Mucosa of descending colon (tissue), 3 donors: ENCODE results near the gene MUSTN1. TPM values are rescaled to one million over a fixed set of nuclear protein-coding genes. Genes with fewer than 3 reads are reported as not detected.
A peak's percentile ranks its signal among the peaks of the same experiment; 100 is the strongest.

ENCODE experiments used
- ATAC-seq: fragments of 200-7000 bp; cut with Tn5 transposase; one replicate; pipeline ENCODE4 v1.9.1; 2020; ENCODE audit warnings: mild to moderate bottlenecking, moderate library complexity
- DNase-seq, 3 donors: peaks; one replicate each; pipeline ENCODE4 v3.0.0-alpha.2; 2020
- H3K36me3 ChIP-seq: fragments of 200-600 bp; one replicate; pipeline ENCODE4 v1.8.0; 2021; ENCODE audit warnings: low read depth, mild to moderate bottlenecking
- H3K4me1 ChIP-seq: fragments of 200-600 bp; one replicate; pipeline ENCODE4 v1.8.0; 2021; ENCODE audit warnings: low read depth, mild to moderate bottlenecking
- H3K4me3 ChIP-seq: fragments of 200-600 bp; one replicate; pipeline ENCODE4 v1.8.0; 2021; ENCODE audit warnings: mild to moderate bottlenecking
- H3K9me3 ChIP-seq: fragments of 200-600 bp; one replicate; pipeline ENCODE4 v1.8.0; 2021; ENCODE audit warnings: mild to moderate bottlenecking
- CTCF ChIP-seq: fragments of 200-600 bp; IDR thresholded peaks from one replicate; pipeline ENCODE4 v1.8.0; 2022; ENCODE audit warnings: antibody characterized with exemption, mild to moderate bottlenecking
- intact Hi-C, 2 donors: fragments of 100-400 bp; cut with DNase I in 1 of 2; cut with micrococcal nuclease in 1 of 2; formaldehyde crosslinking; loops; one replicate each; pipeline versions ENCODE4 v1.11.0 to v1.11.1; 2022; cut with DNase I, micrococcal nuclease
- total RNA-seq, 3 donors: library from RNA; stranded (reverse); fragmentation: NEBNext Ultra II Directional in 2 of 3; extraction: Animal tissue kit (Norgen Biotek cat#: 25700) in 2 of 3; gene quantifications; one replicate each; pipeline versions ENCODE4 v1.2.1 to v1.2.4, GENCODE V29; 2021 to 2023
- donor health status: DM: no; HTN: no; CAD: no; lungs with moderate emphysema.
- donor health status: DM: no; HTN: no; CAD: no.
- donor health status: DM: no; HTN: yes; CAD: no.

MUSTN1 gene
- total RNA-seq, 3 donors from 2014 or later: 1.9 to 5.3 (median 4.0) TPM

DNA sequence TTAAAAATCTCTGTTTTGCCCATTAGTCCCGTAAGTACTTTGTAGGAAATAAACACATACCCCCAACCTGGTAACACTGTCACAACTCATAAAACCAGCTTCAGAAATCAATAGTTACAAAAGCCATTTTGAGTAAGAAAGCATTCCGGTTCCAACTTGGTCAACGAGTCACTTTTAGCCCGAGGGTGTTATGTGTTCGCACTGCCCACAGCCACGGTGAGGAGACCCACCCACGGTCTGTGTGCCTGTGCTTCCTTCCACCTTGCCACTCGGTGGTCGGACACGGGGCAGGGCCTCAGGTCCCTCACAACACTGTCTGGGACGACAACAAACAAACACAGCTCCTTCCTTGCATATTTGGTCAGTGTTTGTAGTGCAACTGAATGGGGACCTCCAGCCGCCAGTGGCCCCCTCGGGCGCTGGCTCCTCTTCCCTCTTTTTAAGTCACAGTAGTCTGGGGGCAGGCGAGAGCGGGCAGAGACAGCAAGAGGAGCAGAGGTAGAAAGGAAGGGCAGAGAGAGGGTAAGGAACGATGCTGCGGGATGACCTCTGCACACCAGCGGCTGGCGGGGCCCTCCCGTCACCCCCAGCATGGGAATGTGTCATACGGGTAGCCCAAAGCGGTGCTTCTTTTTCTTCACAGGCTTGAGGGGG lies 5.2 kb upstream of the MUSTN1 start:
- no peak for TF ChIP-seq CTCF

GRCh38 chr3:52839268-52839575 lies 4.4 kb upstream of the MUSTN1 start:
- no peak for TF ChIP-seq CTCF
- Histone ChIP-seq H3K4me1 (no peaks in the 10 kb centered on the region), H3K36me3 (no peaks in the 10 kb centered on the region), H3K9me3 (no peaks in the 10 kb centered on the region), H3K4me3 (no peak overlapping the region)
- intact Hi-C loops: no loop called here
- no peak for ATAC-seq
- DNase-seq: peak in 1 of 3 donors; percentile 10

More for the DNA sequence above, 5.2 kb upstream of the MUSTN1 start:
- Histone ChIP-seq H3K4me1 (no peaks in the 10 kb centered on the region), H3K36me3 (no peaks in the 10 kb centered on the region), H3K9me3 (no peaks in the 10 kb centered on the region), H3K4me3 (no peak overlapping the region)
- DNase-seq (no peak), ATAC-seq (no peak)
- intact Hi-C loops: no loop called here

DNA sequence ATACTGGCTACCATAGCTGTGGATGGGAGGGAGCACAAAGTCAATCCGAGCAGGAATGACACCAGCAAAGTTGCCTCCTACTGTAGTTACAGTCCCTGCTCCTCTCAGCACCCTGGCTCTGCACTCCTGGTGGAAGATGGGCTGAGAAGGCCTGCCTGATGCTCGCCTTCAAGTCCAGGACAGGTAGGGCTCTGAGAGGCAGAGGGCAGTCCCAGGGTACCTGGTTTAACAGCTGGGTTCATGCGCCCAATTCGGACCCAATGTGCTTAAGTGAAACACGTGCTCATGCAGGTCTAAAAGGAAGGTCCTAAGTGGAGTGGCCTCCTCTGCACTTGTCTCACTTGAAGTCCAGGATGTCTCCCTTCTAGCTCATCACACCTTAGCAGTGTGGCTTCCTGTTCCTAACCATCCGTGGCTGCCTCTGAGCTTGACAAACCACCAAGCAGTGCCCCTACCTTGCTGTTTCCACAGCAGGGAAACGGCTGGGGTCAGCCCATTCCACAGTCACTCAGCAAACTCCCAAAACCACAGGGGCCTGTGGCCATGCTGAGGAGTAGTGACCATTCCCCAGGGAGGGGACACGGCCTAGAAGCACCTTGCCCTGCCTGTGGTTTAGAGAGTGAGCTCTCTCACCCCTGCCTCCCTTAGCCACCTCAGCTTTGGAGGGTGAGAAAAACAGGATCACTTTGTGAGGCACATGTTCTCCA lies 3.9 kb upstream of the MUSTN1 start:
- intact Hi-C loops: no loop called here
- H3K36me3 ChIP-seq: no peaks in the 10 kb centered on the region

GRCh38 chr3:52836986-52837385 lies 2.2 kb upstream of the MUSTN1 start:
- intact Hi-C loops: no loop called here
- DNase-seq (no peak), ATAC-seq (no peak)
- Histone ChIP-seq H3K4me1 (no peaks in the 10 kb centered on the region), H3K9me3 (no peaks in the 10 kb centered on the region), H3K4me3 (no peak overlapping the region), H3K36me3 (no peaks in the 10 kb centered on the region)
- TF ChIP-seq CTCF: no peak

More for the DNA sequence above, 3.9 kb upstream of the MUSTN1 start:
- H3K9me3 ChIP-seq: no peaks in the 10 kb centered on the region
- ATAC-seq (peak; percentile 36), DNase-seq (peak in 1 of 3 donors; percentile 18)
- no peaks in the 10 kb centered on the region for H3K4me1 ChIP-seq
- H3K4me3 ChIP-seq: no peak overlapping the region
- TF ChIP-seq CTCF: no peak

- peaks cover 2% of the 10 kb centered on the region for H3K4me1 ChIP-seq
- no peak for TF ChIP-seq CTCF
- H3K36me3 ChIP-seq: no peaks in the 10 kb centered on the region
- H3K4me3 ChIP-seq: no peak overlapping the region
- ATAC-seq (no peak), DNase-seq (no peak)
- no peaks in the 10 kb centered on the region for H3K9me3 ChIP-seq
- intact Hi-C loops: no loop called here
Measured at GRCh38 chr3:52836471-52836845, 1.6 kb upstream of the MUSTN1 start.
